K562 (cell line): ENCODE measurements around the gene POLR3GL. TPM values are rescaled to one million over a fixed set of nuclear protein-coding genes. Genes with fewer than 3 reads are reported as not detected.

ENCODE experiments used
- ATAC-seq: fragments of 200-7000 bp; cut with Tn5 transposase; 3 replicates; pipeline ENCODE4 v1.9.1; 2020; ENCODE audit warnings: moderate library complexity
- BruUV-seq: library from RNA; stranded (reverse); fragments of 400-500 nt; replicated peaks from 2 replicates; lab custom pipeline; 2021; lab: Mats Ljungman, UMichigan
- CTCF ChIA-PET: fragments of 300-600 bp; formaldehyde crosslinking; extraction: SDS; loops from one replicate; lab custom pipeline; 2021; ENCODE audit warnings: low intra/inter-chr PET ratio; lab: Yijun Ruan, JAX
- POLR2A ChIA-PET: fragments of 300-600, 350-650 bp; sonication (Branson Sonifier 250); formaldehyde crosslinking; extraction: SDS; loops from one replicate; lab custom pipeline; 2021; ENCODE audit warnings: antibody characterized with exemption, inconsistent platforms; lab: Yijun Ruan, JAX
- DNase-seq, 4 experiments: peaks; one replicate each; pipeline versions ENCODE4 v3.0.0 to v3.0.0-alpha.2; 2011 to 2018; ENCODE audit warnings: low spot score in 3 of 4, mixed read lengths in 3 of 4; ENCODE audit errors: extremely low read depth in 1 of 4
- FAIRE-seq: peaks from 2 replicates; lab custom pipeline; 2011; peaks lifted over from hg19 to GRCh38; lab: Jason Lieb, UNC
- H2AFZ ChIP-seq: 2 replicates; pipeline ENCODE4 v1.6.0; 2011; ENCODE audit warnings: low read depth, low read length, control low read depth, inconsistent platforms
- H3K27ac ChIP-seq: fragments of 200-600 bp; 3 replicates; pipeline ENCODE4 v1.8.0; 2011; ENCODE audit warnings: low read depth, mild to moderate bottlenecking, control low read depth, inconsistent platforms, low read length, moderate library complexity, mixed read lengths; ENCODE audit errors: extremely low read depth
- H3K27me3 ChIP-seq, 2 experiments: fragments of 300-600 bp in 1 of 2; 2 replicates in 1 of 2; 3 replicates in 1 of 2; pipeline versions ENCODE4 v1.6.0 to v1.8.0; 2011; ENCODE audit warnings: inconsistent platforms in 2 of 2, low read length in 2 of 2, mild to moderate bottlenecking in 1 of 2, mixed read lengths in 1 of 2, moderate library complexity in 1 of 2; ENCODE audit not compliant: control insufficient read depth in 2 of 2, insufficient read depth in 2 of 2
- H3K36me3 ChIP-seq: fragments of 300-600 bp; 3 replicates; pipeline ENCODE4 v1.8.0; 2011; ENCODE audit warnings: mild to moderate bottlenecking, low read length, inconsistent platforms; ENCODE audit not compliant: control insufficient read depth, insufficient read depth
- H3K4me1 ChIP-seq, 2 experiments: fragments of 200-600 bp in 1 of 2; replicated peaks in 1 of 2; 2 replicates in 1 of 2; 3 replicates in 1 of 2; pipeline versions ENCODE4 v1.5.1 to v1.8.0; 2011; ENCODE audit warnings: inconsistent platforms in 2 of 2, low read length in 2 of 2, mild to moderate bottlenecking in 1 of 2, mixed read lengths in 1 of 2, moderate library complexity in 1 of 2; ENCODE audit not compliant: control insufficient read depth in 2 of 2, insufficient read depth in 2 of 2
- H3K4me2 ChIP-seq: 2 replicates; pipeline ENCODE4 v1.6.1; 2011; ENCODE audit warnings: low read length, control low read depth, inconsistent platforms, mixed read lengths; ENCODE audit not compliant: insufficient read depth
- H3K4me3 ChIP-seq: fragments of 200-600 bp; sonication (generic), shearing (Covaris generic); 2 replicates; pipeline ENCODE4 v1.5.1; 2016; ENCODE audit warnings: control low read depth, inconsistent platforms
- H3K79me2 ChIP-seq: fragments of 200-600 bp; 3 replicates; pipeline ENCODE4 v1.8.0; 2011; ENCODE audit warnings: low read length, inconsistent platforms; ENCODE audit not compliant: control insufficient read depth, insufficient read depth
- H3K9ac ChIP-seq, 2 experiments: 2 replicates each; pipeline versions ENCODE4 v1.6.0 to v1.6.1; 2011; ENCODE audit warnings: low read depth in 2 of 2, low read length in 2 of 2, control low read depth in 1 of 2, inconsistent platforms in 1 of 2, mild to moderate bottlenecking in 1 of 2, mixed read lengths in 1 of 2; ENCODE audit not compliant: insufficient read depth in 1 of 2
- H3K9me1 ChIP-seq: one replicate; pipeline ENCODE4 v1.6.0; 2011; ENCODE audit warnings: inconsistent platforms, mild to moderate bottlenecking, low read length, moderate library complexity; ENCODE audit not compliant: control insufficient read depth, insufficient read depth
- H3K9me3 ChIP-seq: replicated peaks from 2 replicates; pipeline ENCODE4 v1.5.1; 2011; ENCODE audit warnings: low read depth, low read length, inconsistent platforms; ENCODE audit not compliant: control insufficient read depth, insufficient read depth
- H4K20me1 ChIP-seq: replicated peaks from 2 replicates; pipeline ENCODE4 v1.6.1; 2011; ENCODE audit warnings: low read length, inconsistent platforms, mixed read lengths; ENCODE audit not compliant: control insufficient read depth, insufficient read depth
- DMBX1 ChIP-seq: fragments of 250-450 bp; sonication (Bioruptor Pico); IDR thresholded peaks from 2 replicates; pipeline ENCODE4 v1.8.0; 2022; ENCODE audit warnings: inconsistent platforms, mild to moderate bottlenecking, moderate library complexity, borderline replicate concordance
- E4F1 ChIP-seq: fragments of 250-450 bp; sonication (Bioruptor Pico); IDR thresholded peaks from 2 replicates; pipeline ENCODE4 v1.5.0; 2021; ENCODE audit warnings: mild to moderate bottlenecking, borderline replicate concordance
- ELK1 ChIP-seq: sonication (generic); formaldehyde crosslinking; IDR thresholded peaks from 2 replicates; pipeline ENCODE4 v1.8.1; 2022; ENCODE audit warnings: missing genetic modification reagents
- FIP1L1 ChIP-seq: fragments of 200-400 bp; formaldehyde crosslinking; IDR thresholded peaks from 2 replicates; pipeline ENCODE4 v1.6.1; 2018; ENCODE audit warnings: mild to moderate bottlenecking, low read depth, low read length; ENCODE audit not compliant: poor library complexity, severe bottlenecking
- FOSL1 ChIP-seq: fragments of 200-800 bp; sonication (Bioruptor generic); conservative IDR thresholded peaks from 2 replicates; pipeline ENCODE4 v1.6.1; 2016; ENCODE audit warnings: missing genetic modification characterization, missing compliant biosample characterization
- GATAD2A ChIP-seq: fragments of 450-650 bp; IDR thresholded peaks from 2 replicates; pipeline ENCODE4 v1.6.1; 2017
- HIVEP1 ChIP-seq: fragments of 250-450 bp; sonication (Bioruptor Pico); IDR thresholded peaks from 2 replicates; pipeline ENCODE4 v1.4.0; 2020; ENCODE audit warnings: mild to moderate bottlenecking
- MNT ChIP-seq, 2 experiments: fragments of 450-650 bp; conservative IDR thresholded peaks; 2 replicates each; pipeline ENCODE4 v1.6.1; 2017; ENCODE audit warnings: mild to moderate bottlenecking in 2 of 2, moderate library complexity in 2 of 2
- PCBP2 ChIP-seq: fragments of 200-400 bp; formaldehyde crosslinking; IDR thresholded peaks from 2 replicates; pipeline ENCODE4 v1.6.1; 2018; ENCODE audit warnings: low read length, low read depth, mild to moderate bottlenecking, moderate library complexity; ENCODE audit not compliant: poor library complexity, severe bottlenecking
- SRF ChIP-seq, 2 experiments: fragments of 250-450, 450-650 bp in 1 of 2; sonication (Bioruptor Pico) in 1 of 2; sonication (generic) in 1 of 2; formaldehyde crosslinking; IDR thresholded peaks; 2 replicates each; pipeline versions ENCODE4 v1.5.0 to v1.5.1; 2020 to 2022; ENCODE audit warnings: mild to moderate bottlenecking in 1 of 2, missing genetic modification reagents in 1 of 2
- ZBTB33 ChIP-seq: sonication (generic); formaldehyde crosslinking; IDR thresholded peaks from 2 replicates; pipeline ENCODE4 v1.8.1; 2023; ENCODE audit warnings: mild to moderate bottlenecking, missing genetic modification reagents
- ZNF316 ChIP-seq: fragments of 450-650 bp; IDR thresholded peaks from 2 replicates; pipeline ENCODE4 v1.6.1; 2016
- ZNF830 ChIP-seq: fragments of 250-450 bp; sonication (Bioruptor Pico); IDR thresholded peaks from 2 replicates; pipeline ENCODE4 v1.5.0; 2021; ENCODE audit warnings: mild to moderate bottlenecking
- WGBS: fragments of 100-300 bp; shearing (Covaris generic); methylation state at CpG from one replicate; pipeline ENCODE4 v1.1.6; 2016; ENCODE audit warnings: low coverage, mixed read lengths; ENCODE audit not compliant: insufficient coverage; ENCODE audit errors: missing lambda C conversion rate; 5-methylcytosine and 5-hydroxymethylcytosine counted together
- in situ Hi-C: fragments of 300-500 bp; cut with MboI; formaldehyde crosslinking; loops from 4 replicates; pipeline ENCODE4 v1.15.0; 2018; ENCODE audit warnings: inconsistent platforms, mixed read lengths
- intact Hi-C: fragments of 100-400 bp; cut with micrococcal nuclease; formaldehyde crosslinking; loops from 2 replicates; pipeline ENCODE4 v1.14.2; 2022
- polyA plus RNA-seq, 8 experiments: library from polyadenylated mRNA; depleted of rRNA in 4 of 8; stranded (reverse) in 5 of 8; unstranded in 3 of 8; fragments of >200 nt; fragmentation: Nextera tagmentation in 2 of 8; fragmentation: Illumina TruSeq in 1 of 8; extraction: Ambion mirVana in 2 of 8; extraction: Trizol in 1 of 8; gene quantifications; 2 replicates each; pipeline versions ENCODE4 v1.2.1 to v1.2.3, GENCODE V29; 2011 to 2014; ENCODE audit warnings: inconsistent platforms in 1 of 8, missing spikeins in 1 of 8
- total RNA-seq, 7 experiments: library from RNA; depleted of rRNA in 6 of 7; stranded (reverse); fragments of >200 nt in 6 of 7; fragmentation: Illumina TruSeq in 2 of 7; extraction: Trizol in 2 of 7; gene quantifications; 2 replicates each; pipeline versions ENCODE4 v1.2.1 to v1.2.3, GENCODE V29; 2011 to 2021; ENCODE audit warnings: low replicate concordance in 1 of 7

POLR3GL gene
- total and polyA plus RNA-seq, 9 of the 15 experiments (the other 6 are each of a cell fraction or from before 2014, with no cell fraction given), result 14.6 to 48.4 (median 38.2) TPM

- in situ Hi-C loops, result no loop called here
- peak overlapping the region; percentile 51 for H3K4me2 ChIP-seq
- peak overlapping the region; percentile 73 for H2AFZ ChIP-seq
- no peaks in the 10 kb centered on the region for H3K9me1 ChIP-seq
- H3K9ac ChIP-seq, result peak overlapping the region; percentile 38 to 78; a peak in 3 of 4 replicates
- FAIRE-seq, result no peak
- no peaks in the 10 kb centered on the region for H3K27me3 ChIP-seq
- peak; percentile 39 for ATAC-seq
- no peaks in the 10 kb centered on the region for H3K9me3 ChIP-seq
- no peak for DNase-seq
- H3K27ac ChIP-seq, result peak overlapping the region; percentile 57; the same call in 2 of the 3 replicates
- no TSS peak for BruUV-seq
- no peaks in the 10 kb centered on the region for H3K79me2 ChIP-seq
- no peak overlapping the region for H3K4me3 ChIP-seq
- intact Hi-C loops, result no loop called here
- H3K36me3 ChIP-seq, result no peaks in the 10 kb centered on the region
- 14% methylated on average over 14 of the region's 15 CpGs for WGBS
- ChIA-PET CTCF (no interaction called here), POLR2A (interaction anchor here (0.9 to 15.5 kb wide), 11 partner anchors 4 to 78 kb away, joined by 3 to 320 read pairs (median 4); partner anchors contain the start of genes ANKRD34A, HJV, POLR3GL and TXNIP)
- H4K20me1 ChIP-seq, result no peaks in the 10 kb centered on the region
- peaks cover 13 to 52% of the 10 kb centered on the region in 2 experiments for H3K4me1 ChIP-seq
- no peak for TF ChIP-seq MNT (conservative IDR thresholded peaks at IDR 0.05)
- 0 out of 2 replicates have a peak, but pooled peaks have one; percentile 5 for TF ChIP-seq HIVEP1 (CRISPR knock-in tag)
- no peak for TF ChIP-seq ZBTB33
- TF ChIP-seq FIP1L1, result no peak
- TF ChIP-seq ZNF316, result no peak
- TF ChIP-seq ELK1, result no peak
- no peak for TF ChIP-seq E4F1 (CRISPR knock-in tag)
- peak; percentile 68 for TF ChIP-seq FOSL1 (tag)
- TF ChIP-seq GATAD2A, result no peak
- TF ChIP-seq ZNF830 (CRISPR knock-in tag), result no peak
- TF ChIP-seq DMBX1, result no peak; the same call in 1 of the 2 replicates
- no peak for TF ChIP-seq PCBP2
- TF ChIP-seq SRF (CRISPR knock-in tag; IDR thresholded peaks at IDR 0.05), result peak; percentile 87 to 97; a peak in 3 of 4 replicates
These were observed 21.3 kb downstream of the POLR3GL start for GRCh38 chr1:145985502-145986439.
